Activated naive CD4-positive, alpha-beta T cell treated with anti-CD3 and anti-CD28 coated beads, Interleukin-2, amount 50 U/mL, for 24 hours (primary cell): ENCODE results near the gene SPNS3.

Experiments
- H3K27ac Mint-ChIP-seq: one replicate; pipeline ENCODE4 v1.8.0; 2021; ENCODE audit warnings: mild to moderate bottlenecking, mixed read lengths
- H3K27me3 Mint-ChIP-seq: one replicate; pipeline ENCODE4 v1.8.0; 2021; ENCODE audit warnings: mixed read lengths
- H3K36me3 Mint-ChIP-seq: one replicate; pipeline ENCODE4 v1.8.0; 2021; ENCODE audit warnings: mixed read lengths
- H3K4me1 Mint-ChIP-seq: one replicate; pipeline ENCODE4 v1.8.0; 2021; ENCODE audit warnings: mixed read lengths
- H3K4me3 Mint-ChIP-seq: one replicate; pipeline ENCODE4 v1.8.0; 2021; ENCODE audit warnings: mild to moderate bottlenecking, mixed read lengths
- H3K9me3 Mint-ChIP-seq: one replicate; pipeline ENCODE4 v1.8.0; 2021; ENCODE audit warnings: mixed read lengths

The SPNS3 gene

GRCh38 chr17:4515501-4515900 lies 81.8 kb downstream of the SPNS3 start:
- no peaks in the 10 kb centered on the region for H3K4me1 Mint-ChIP-seq
- H3K9me3 Mint-ChIP-seq, result no peaks in the 10 kb centered on the region
- no peak overlapping the region for H3K27ac Mint-ChIP-seq
- no peaks in the 10 kb centered on the region for H3K27me3 Mint-ChIP-seq
- H3K4me3 Mint-ChIP-seq, result no peak overlapping the region
- H3K36me3 Mint-ChIP-seq, result no peaks in the 10 kb centered on the region

- Mint-ChIP-seq H3K36me3 (no peaks in the 10 kb centered on the region), H3K27ac (no peak overlapping the region), H3K4me3 (no peak overlapping the region), H3K27me3 (no peaks in the 10 kb centered on the region), H3K4me1 (no peaks in the 10 kb centered on the region), H3K9me3 (no peaks in the 10 kb centered on the region)
Observed at GRCh38 chr17:4516735-4517134, 83.0 kb downstream of the SPNS3 start.

GRCh38 chr17:4518901-4519300 lies 85.2 kb downstream of the SPNS3 start:
- Mint-ChIP-seq H3K27me3 (no peaks in the 10 kb centered on the region), H3K36me3 (no peaks in the 10 kb centered on the region), H3K4me3 (no peak overlapping the region), H3K4me1 (no peaks in the 10 kb centered on the region), H3K9me3 (no peaks in the 10 kb centered on the region), H3K27ac (no peak overlapping the region)

GRCh38 chr17:4519361-4519788 lies 85.6 kb downstream of the SPNS3 start:
- Mint-ChIP-seq H3K27me3 (no peaks in the 10 kb centered on the region), H3K9me3 (no peaks in the 10 kb centered on the region), H3K4me1 (no peaks in the 10 kb centered on the region), H3K36me3 (no peaks in the 10 kb centered on the region), H3K4me3 (no peak overlapping the region), H3K27ac (no peak overlapping the region)

GRCh38 chr17:4520060-4520893 lies 86.5 kb downstream of the SPNS3 start:
- H3K27me3 Mint-ChIP-seq, result no peaks in the 10 kb centered on the region
- H3K4me1 Mint-ChIP-seq, result no peaks in the 10 kb centered on the region
- no peak overlapping the region for H3K27ac Mint-ChIP-seq
- H3K4me3 Mint-ChIP-seq, result no peak overlapping the region
- H3K9me3 Mint-ChIP-seq, result no peaks in the 10 kb centered on the region
- H3K36me3 Mint-ChIP-seq, result no peaks in the 10 kb centered on the region

GRCh38 chr17:4520894-4521600 lies 87.3 kb downstream of the SPNS3 start:
- Mint-ChIP-seq H3K4me1 (no peaks in the 10 kb centered on the region), H3K27ac (no peak overlapping the region), H3K27me3 (no peaks in the 10 kb centered on the region), H3K4me3 (no peak overlapping the region), H3K36me3 (no peaks in the 10 kb centered on the region), H3K9me3 (no peaks in the 10 kb centered on the region)

- H3K27ac Mint-ChIP-seq, result no peak overlapping the region
- no peaks in the 10 kb centered on the region for H3K4me1 Mint-ChIP-seq
- H3K4me3 Mint-ChIP-seq, result no peak overlapping the region
- H3K36me3 Mint-ChIP-seq, result no peaks in the 10 kb centered on the region
- H3K27me3 Mint-ChIP-seq, result no peaks in the 10 kb centered on the region
- no peaks in the 10 kb centered on the region for H3K9me3 Mint-ChIP-seq
Observed at GRCh38 chr17:4522661-4523060, 88.9 kb downstream of the SPNS3 start.

- H3K27ac Mint-ChIP-seq, result no peak overlapping the region
- no peaks in the 10 kb centered on the region for H3K27me3 Mint-ChIP-seq
- no peaks in the 10 kb centered on the region for H3K36me3 Mint-ChIP-seq
Observed at GRCh38 chr17:4523946-4524345, 90.2 kb downstream of the SPNS3 start.

GRCh38 chr17:4525691-4526397 lies 92.1 kb downstream of the SPNS3 start:
- Mint-ChIP-seq H3K27ac (no peak overlapping the region), H3K4me1 (no peaks in the 10 kb centered on the region), H3K27me3 (peaks cover 2% of the 10 kb centered on the region), H3K9me3 (no peaks in the 10 kb centered on the region), H3K36me3 (no peaks in the 10 kb centered on the region), H3K4me3 (no peak overlapping the region)

More at GRCh38 chr17:4523946-4524345, 90.2 kb downstream of the SPNS3 start:
- H3K4me1 Mint-ChIP-seq, result no peaks in the 10 kb centered on the region
- no peaks in the 10 kb centered on the region for H3K9me3 Mint-ChIP-seq
- H3K4me3 Mint-ChIP-seq, result no peak overlapping the region

GRCh38 chr17:4527134-4527533 lies 93.4 kb downstream of the SPNS3 start:
- H3K36me3 Mint-ChIP-seq, result no peaks in the 10 kb centered on the region
- no peaks in the 10 kb centered on the region for H3K4me1 Mint-ChIP-seq
- H3K4me3 Mint-ChIP-seq, result no peak overlapping the region
- no peaks in the 10 kb centered on the region for H3K9me3 Mint-ChIP-seq
- no peak overlapping the region for H3K27ac Mint-ChIP-seq
- H3K27me3 Mint-ChIP-seq, result peaks cover 2% of the 10 kb centered on the region

- no peak overlapping the region for H3K4me3 Mint-ChIP-seq
- no peaks in the 10 kb centered on the region for H3K9me3 Mint-ChIP-seq
- H3K4me1 Mint-ChIP-seq, result no peaks in the 10 kb centered on the region
- H3K27ac Mint-ChIP-seq, result no peak overlapping the region
- H3K27me3 Mint-ChIP-seq, result peaks cover 2% of the 10 kb centered on the region
- no peaks in the 10 kb centered on the region for H3K36me3 Mint-ChIP-seq
Observed at GRCh38 chr17:4527566-4528125, 93.9 kb downstream of the SPNS3 start.

- no peaks in the 10 kb centered on the region for H3K9me3 Mint-ChIP-seq
- peaks cover 2% of the 10 kb centered on the region for H3K27me3 Mint-ChIP-seq
- no peak overlapping the region for H3K4me3 Mint-ChIP-seq
- H3K4me1 Mint-ChIP-seq, result no peaks in the 10 kb centered on the region
- no peaks in the 10 kb centered on the region for H3K36me3 Mint-ChIP-seq
- peak overlapping the region; percentile 59 for H3K27ac Mint-ChIP-seq
Observed at GRCh38 chr17:4529533-4530152, 95.9 kb downstream of the SPNS3 start.

GRCh38 chr17:4530799-4531730 lies 97.3 kb downstream of the SPNS3 start:
- H3K9me3 Mint-ChIP-seq, result no peaks in the 10 kb centered on the region
- peaks cover 2% of the 10 kb centered on the region for H3K27me3 Mint-ChIP-seq
- no peaks in the 10 kb centered on the region for H3K4me1 Mint-ChIP-seq
- no peak overlapping the region for H3K4me3 Mint-ChIP-seq
- H3K27ac Mint-ChIP-seq, result no peak overlapping the region
- H3K36me3 Mint-ChIP-seq, result no peaks in the 10 kb centered on the region

GRCh38 chr17:4531988-4532736 lies 98.4 kb downstream of the SPNS3 start:
- Mint-ChIP-seq H3K27ac (no peak overlapping the region), H3K36me3 (no peaks in the 10 kb centered on the region), H3K27me3 (peaks cover 2% of the 10 kb centered on the region), H3K4me1 (no peaks in the 10 kb centered on the region), H3K9me3 (no peaks in the 10 kb centered on the region), H3K4me3 (no peak overlapping the region)
